T-cell (primary cell): ENCODE data around the gene GPR135. TPM values are rescaled to one million over a fixed set of nuclear protein-coding genes. Genes with fewer than 3 reads are reported as not detected.

Source experiments
- ATAC-seq, 4 experiments: fragments of 200-7000 bp in 3 of 4; fragments of 150-1000 bp in 1 of 4; cut with Tn5 transposase; replicated peaks in 1 of 4; 1 replicate in 3 of 4; 2 replicates in 1 of 4; pipeline ENCODE4 v1.10.0; 2021; ENCODE audit warnings: moderate library complexity in 3 of 4, mild to moderate bottlenecking in 2 of 4, moderate number of reproducible peaks in 1 of 4
- CTCF ChIA-PET, 2 donors: fragments of 300-600 bp; sonication (Branson Sonifier 250); formaldehyde crosslinking; loops; one replicate each; lab custom pipeline; 2022; ENCODE audit warnings: antibody characterized with exemption in 2 of 2; lab: Charles Lee
- POLR2A ChIA-PET, 2 donors: fragments of 300-600 bp; sonication (Branson Sonifier 250); formaldehyde crosslinking; loops; one replicate each; lab custom pipeline; 2022; ENCODE audit warnings: antibody characterized with exemption in 2 of 2; lab: Charles Lee
- DNase-seq, 35 experiments: peaks; one replicate each; pipeline versions ENCODE4 v3.0.0 to v3.0.0-alpha.2; 2013 to 2023
- H3K27ac ChIP-seq: one replicate; pipeline ENCODE4 v1.5.1; 2013; ENCODE audit warnings: low read length
- H3K27me3 ChIP-seq, 2 experiments: replicated peaks in 1 of 2; 1 replicate in 1 of 2; 2 replicates in 1 of 2; pipeline versions ENCODE4 v1.6.1 to v1.7.0; 2013; ENCODE audit warnings: low read length in 1 of 2, mixed read lengths in 1 of 2; ENCODE audit not compliant: control insufficient read depth in 2 of 2, insufficient read depth in 2 of 2; ENCODE audit errors: extremely low read depth in 1 of 2
- H3K36me3 ChIP-seq, 2 donors: 1 replicate in 1 of 2; 2 replicates in 1 of 2; pipeline versions ENCODE4 v1.6.1 to v1.7.0; 2013; ENCODE audit warnings: low read length in 1 of 2; ENCODE audit not compliant: control insufficient read depth in 2 of 2, insufficient read depth in 1 of 2; ENCODE audit errors: extremely low read depth in 1 of 2
- H3K4me1 ChIP-seq, 2 experiments: 1 replicate in 1 of 2; 2 replicates in 1 of 2; pipeline versions ENCODE4 v1.6.1 to v1.7.0; 2013; ENCODE audit warnings: low read length in 2 of 2, mixed read lengths in 1 of 2; ENCODE audit not compliant: insufficient read depth in 2 of 2, control insufficient read depth in 1 of 2; ENCODE audit errors: extremely low read depth in 1 of 2
- H3K4me3 ChIP-seq, 2 donors: 1 replicate in 1 of 2; 2 replicates in 1 of 2; pipeline versions ENCODE4 v1.5.1 to v1.7.0; 2013; ENCODE audit warnings: mild to moderate bottlenecking in 2 of 2, low read length in 1 of 2, moderate library complexity in 1 of 2; ENCODE audit not compliant: control insufficient read depth in 1 of 2; ENCODE audit errors: extremely low read depth in 1 of 2
- H3K9me3 ChIP-seq: 2 replicates; pipeline ENCODE4 v1.7.0; 2013
- H3K27ac Mint-ChIP-seq, 2 donors: one replicate each; pipeline ENCODE4 v1.8.0; 2020 to 2021; ENCODE audit warnings: mild to moderate bottlenecking in 2 of 2, mixed read lengths in 2 of 2
- H3K27me3 Mint-ChIP-seq, 2 donors: one replicate each; pipeline ENCODE4 v1.8.0; 2021 to 2022; ENCODE audit warnings: mixed read lengths in 2 of 2
- H3K36me3 Mint-ChIP-seq: one replicate; pipeline ENCODE4 v1.8.0; 2021; ENCODE audit warnings: mixed read lengths
- H3K4me1 Mint-ChIP-seq, 3 donors: one replicate each; pipeline ENCODE4 v1.8.0; 2020 to 2022; ENCODE audit warnings: mixed read lengths in 3 of 3, mild to moderate bottlenecking in 1 of 3
- H3K4me3 Mint-ChIP-seq, 3 donors: one replicate each; pipeline ENCODE4 v1.8.0; 2020 to 2022; ENCODE audit warnings: mild to moderate bottlenecking in 3 of 3, mixed read lengths in 3 of 3, moderate library complexity in 3 of 3
- H3K9me3 Mint-ChIP-seq, 3 donors: one replicate each; pipeline ENCODE4 v1.8.0; 2020 to 2022; ENCODE audit warnings: mixed read lengths in 3 of 3
- WGBS: methylation state at CpG from one replicate; pipeline ENCODE4 v1.1.5; 2013; ENCODE audit warnings: missing lambda C conversion rate; ENCODE audit not compliant: insufficient coverage; 5-methylcytosine and 5-hydroxymethylcytosine counted together
- total RNA-seq, 35 experiments: library from RNA in 6 of 35; stranded (reverse) in 6 of 35; fragments of 120-200 nt in 1 of 35; gene quantifications; one replicate each; pipeline versions ENCODE4 v1.2.1 to v1.2.4 and lab custom pipeline; 2013 to 2026

GPR135 gene
- total RNA-seq, 5 donors from 2014 or later (not counting 1 experiment from before 2014, with no cell fraction given): 1.8 to 2.4 (median 2.1) TPM

- ChIA-PET POLR2A (no interaction called here), CTCF (interaction anchor here in 1 of 2 donors (0.5 kb wide), 1 partner anchor 34 kb away, joined by 3 read pairs; no protein-coding TSS in a partner anchor)
- Mint-ChIP-seq H3K4me1 (no peaks in the 10 kb centered on the region), H3K27me3 (peaks cover 13% of the 10 kb centered on the region in 2 donors), H3K36me3 (no peaks in the 10 kb centered on the region), H3K27ac (no peak overlapping the region), H3K4me3 (no peak overlapping the region), H3K9me3 (no peaks in the 10 kb centered on the region)
- WGBS: 83% methylated on average over 3 of the region's 7 CpGs
- no peaks in the 10 kb centered on the region for H3K4me1 ChIP-seq
- no peak overlapping the region for H3K27ac ChIP-seq
- DNase-seq (no peak), ATAC-seq (no peak)
- no peaks in the 10 kb centered on the region for H3K27me3 ChIP-seq
- no peaks in the 10 kb centered on the region for H3K36me3 ChIP-seq
- H3K9me3 ChIP-seq: no peaks in the 10 kb centered on the region
- H3K4me3 ChIP-seq: no peak overlapping the region
Measured at GRCh38 chr14:59422069-59422881, 42.9 kb downstream of the GPR135 start.

- H3K36me3 Mint-ChIP-seq: no peaks in the 10 kb centered on the region
- WGBS: no CpG with 5 or more reads among the region's 2 CpGs
- H3K9me3 ChIP-seq: no peaks in the 10 kb centered on the region
- no peaks in the 10 kb centered on the region for H3K36me3 ChIP-seq
- no peak for DNase-seq
- H3K27me3 Mint-ChIP-seq: peaks cover 0 to 5% of the 10 kb centered on the region in 2 donors
- H3K27ac Mint-ChIP-seq: no peak overlapping the region
- no peak overlapping the region for H3K27ac ChIP-seq
- no peaks in the 10 kb centered on the region for H3K9me3 Mint-ChIP-seq
- ChIA-PET POLR2A (no interaction called here), CTCF (interaction anchor here in 1 of 2 donors (0.6 to 0.7 kb wide), 2 partner anchors 299 to 1094 kb away, joined by 4 to 6 read pairs; no protein-coding TSS in a partner anchor)
- no peak overlapping the region for H3K4me3 Mint-ChIP-seq
- no peak overlapping the region for H3K4me3 ChIP-seq
- no peaks in the 10 kb centered on the region for H3K27me3 ChIP-seq
- no peaks in the 10 kb centered on the region for H3K4me1 ChIP-seq
- no peak for ATAC-seq
- no peaks in the 10 kb centered on the region for H3K4me1 Mint-ChIP-seq
Measured at GRCh38 chr14:59419303-59419702, 45.9 kb downstream of the GPR135 start.

DNA sequence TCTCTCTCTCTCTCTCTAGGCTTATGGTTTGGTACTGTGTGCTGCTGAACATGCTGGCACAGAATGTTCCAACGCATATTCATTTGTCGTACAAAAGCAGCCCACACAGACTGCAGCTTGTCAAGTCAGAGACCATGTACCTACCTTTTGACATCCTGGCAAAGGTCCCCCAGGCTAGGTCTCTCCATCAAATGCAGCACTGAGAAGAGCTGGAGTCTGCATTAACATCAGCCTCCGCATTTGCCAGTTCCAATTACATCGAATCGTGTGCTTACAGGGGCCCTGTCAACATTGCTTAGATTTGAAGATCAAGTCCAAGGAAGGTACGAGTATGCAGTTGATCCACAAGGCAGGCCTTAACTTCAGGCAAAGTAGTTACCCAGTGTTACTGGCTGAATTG, 47.9 kb downstream of the GPR135 start:
- H3K9me3 Mint-ChIP-seq: peaks cover 0 to under 1% (median 0%) of the 10 kb centered on the region in 3 donors
- no peak overlapping the region for H3K4me3 Mint-ChIP-seq
- no peak overlapping the region for H3K27ac ChIP-seq
- H3K4me3 ChIP-seq: no peak overlapping the region
- H3K27ac Mint-ChIP-seq: no peak overlapping the region
- 76% methylated on average over 5 of the region's 6 CpGs for WGBS
- no peaks in the 10 kb centered on the region for H3K4me1 ChIP-seq
- no peaks in the 10 kb centered on the region for H3K4me1 Mint-ChIP-seq
- ATAC-seq (no peak), DNase-seq (no peak)
- no peaks in the 10 kb centered on the region for H3K36me3 ChIP-seq
- ChIA-PET POLR2A (no interaction called here), CTCF (no interaction called here)
- H3K36me3 Mint-ChIP-seq: peaks cover 4% of the 10 kb centered on the region
- H3K27me3 ChIP-seq: no peaks in the 10 kb centered on the region
- peaks cover 0 to 5% of the 10 kb centered on the region in 2 donors for H3K27me3 Mint-ChIP-seq
- H3K9me3 ChIP-seq: no peaks in the 10 kb centered on the region

- whole genome bisulfite sequencing: no CpG with 5 or more reads among the region's 5 CpGs
- ChIA-PET POLR2A (interaction anchor here in 1 of 2 donors (0.6 kb wide), 1 partner anchor 1284 kb away, joined by 6 read pairs; no protein-coding TSS in a partner anchor), CTCF (no interaction called here)
- Mint-ChIP-seq H3K27ac (no peak overlapping the region), H3K4me3 (no peak overlapping the region), H3K4me1 (no peaks in the 10 kb centered on the region), H3K9me3 (peaks cover 0 to 5% (median 0%) of the 10 kb centered on the region in 3 donors), H3K36me3 (peaks cover 8% of the 10 kb centered on the region), H3K27me3 (peaks cover 1 to 2% of the 10 kb centered on the region in 2 donors)
- no peaks in the 10 kb centered on the region for H3K9me3 ChIP-seq
- ATAC-seq (no peak), DNase-seq (no peak)
- no peaks in the 10 kb centered on the region for H3K27me3 ChIP-seq
- no peak overlapping the region for H3K27ac ChIP-seq
- no peak overlapping the region for H3K4me3 ChIP-seq
- no peaks in the 10 kb centered on the region for H3K4me1 ChIP-seq
- no peaks in the 10 kb centered on the region for H3K36me3 ChIP-seq
Measured at GRCh38 chr14:59415836-59416602, 49.2 kb downstream of the GPR135 start.

Other genes with a start within 250 kb of the GPR135 start
- 10 to 100 TPM; 19.5 to 53.6 (median 40.5) TPM for gene L3HYPDH, start 19.0 kb upstream of the GPR135 start, total RNA-seq
- 10 to 100 TPM; 13.8 to 27.0 (median 22.0) TPM for gene JKAMP, start 19.1 kb upstream of the GPR135 start, total RNA-seq
- gene CCDC175, start 111.4 kb upstream of the GPR135 start, total RNA-seq: not detected